Inferior parietal cortex (tissue), 1 donor: ENCODE data around the gene TNFRSF1A.

ENCODE experiments used
- DNase-seq: peaks from one replicate; pipeline ENCODE4 v3.0.0-alpha.2; 2016; ENCODE audit errors: extremely low spot score

TNFRSF1A gene

GRCh38 chr12:6323340-6323994 is 18.4 kb downstream of the TNFRSF1A start:
- DNase-seq: peak; percentile 58

GRCh38 chr12:6322969-6323339 is 18.9 kb downstream of the TNFRSF1A start:
- DNase-seq: no peak

GRCh38 chr12:6322352-6322751 is 19.5 kb downstream of the TNFRSF1A start:
- DNase-seq: no peak

- no peak for DNase-seq
Observed at GRCh38 chr12:6321905-6322304, 20.0 kb downstream of the TNFRSF1A start.

GRCh38 chr12:6319446-6319845 is 22.4 kb downstream of the TNFRSF1A start:
- DNase-seq: no peak

- DNase-seq: no peak
Observed at GRCh38 chr12:6318440-6318879, 23.4 kb downstream of the TNFRSF1A start.

- DNase-seq: no peak
Observed at GRCh38 chr12:6317693-6318439, 24.0 kb downstream of the TNFRSF1A start.

GRCh38 chr12:6316921-6317692 is 24.8 kb downstream of the TNFRSF1A start:
- DNase-seq: no peak

GRCh38 chr12:6315704-6316597 is 25.9 kb downstream of the TNFRSF1A start:
- DNase-seq: no peak

- DNase-seq: no peak
Observed at GRCh38 chr12:6315184-6315583, 26.7 kb downstream of the TNFRSF1A start.

GRCh38 chr12:6314776-6315175 is 27.1 kb downstream of the TNFRSF1A start:
- no peak for DNase-seq

- DNase-seq: no peak
Observed at GRCh38 chr12:6313326-6313940, 28.4 kb downstream of the TNFRSF1A start.

GRCh38 chr12:6312529-6313325 is 29.1 kb downstream of the TNFRSF1A start:
- no peak for DNase-seq

GRCh38 chr12:6311822-6312528 is 29.9 kb downstream of the TNFRSF1A start:
- no peak for DNase-seq

GRCh38 chr12:6310771-6311610 is 30.9 kb downstream of the TNFRSF1A start:
- no peak for DNase-seq

- no peak for DNase-seq
Observed at GRCh38 chr12:6307529-6307928, 34.3 kb downstream of the TNFRSF1A start.

- no peak for DNase-seq
Observed at GRCh38 chr12:6306599-6307220, 35.2 kb downstream of the TNFRSF1A start.

- no peak for DNase-seq
Observed at GRCh38 chr12:6306151-6306550, 35.7 kb downstream of the TNFRSF1A start.
